ENCODE data around the gene LPIN3. TPM values are rescaled to one million over a fixed set of nuclear protein-coding genes. Genes with fewer than 3 reads are reported as not detected.

The LPIN3 gene
- total RNA-seq, 1 donor from 2014 or later, result 2.8 TPM

DNA sequence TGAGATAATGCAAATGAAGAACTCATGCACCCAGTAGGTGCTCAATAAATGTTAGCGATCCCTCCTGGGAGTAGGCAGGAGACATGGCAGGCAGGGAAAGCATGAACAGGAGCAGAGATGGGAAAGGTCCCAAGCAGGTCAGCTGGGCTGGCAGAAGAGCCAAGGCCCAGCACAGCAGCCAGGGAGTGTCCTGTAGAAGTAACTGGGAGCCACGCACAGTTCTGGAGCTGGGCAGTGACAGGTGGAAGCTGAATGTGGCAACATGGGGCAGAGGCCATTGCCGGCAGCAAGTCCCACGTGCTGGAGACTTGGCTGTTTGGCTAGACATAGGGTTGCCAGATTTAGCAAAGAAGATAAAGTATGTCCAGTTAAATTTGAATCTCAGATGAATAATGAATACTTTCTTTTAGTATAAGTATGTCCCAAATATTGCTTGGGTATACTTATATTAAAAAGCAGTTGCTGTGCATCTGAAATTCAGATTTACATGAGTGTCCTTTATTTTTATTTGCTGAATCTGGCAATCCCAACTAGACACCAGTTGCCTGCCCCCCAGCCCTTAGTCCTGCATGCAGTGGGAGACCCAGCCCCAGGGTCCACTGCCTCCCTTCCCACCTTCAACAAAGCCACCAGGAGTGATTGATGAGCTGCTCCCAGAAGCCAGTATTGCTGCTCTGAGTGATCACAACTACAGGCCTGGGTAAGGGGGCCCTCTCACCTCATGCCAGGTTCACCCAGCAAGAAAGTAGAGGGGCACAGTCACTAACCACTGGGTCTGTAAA is 3.7 kb upstream of the LPIN3 start:
- peaks cover 4% of the 10 kb centered on the region for H3K4me1 Mint-ChIP-seq

GRCh38 chr20:41339957-41340326 is 679 bp upstream of the LPIN3 start:
- H3K27me3 ChIP-seq, result peaks cover 12% of the 10 kb centered on the region
- no peaks in the 10 kb centered on the region for H3K79me2 ChIP-seq (ENCODE audit: low read depth)
- H3K9ac ChIP-seq, result no peak overlapping the region
- Mint-ChIP-seq H3K27me3 (ENCODE audit: insufficient read depth, low read depth) (peaks cover 8% of the 10 kb centered on the region), H3K27ac (no peak overlapping the region), H3K4me3 (peak overlapping the region; percentile 86), H3K4me1 (peaks cover 4% of the 10 kb centered on the region), H3K9me3 (no peaks in the 10 kb centered on the region), H3K36me3 (no peaks in the 10 kb centered on the region)
- no peaks in the 10 kb centered on the region for H3K9me3 ChIP-seq (ENCODE audit: low read depth)
- H3K4me3 ChIP-seq, result peak overlapping the region; percentile 41
- peak overlapping the region; percentile 74 for H3K4me2 ChIP-seq
- H2AFZ ChIP-seq (replicated peaks), result peak overlapping the region; percentile 48
- no peaks in the 10 kb centered on the region for H4K20me1 ChIP-seq (ENCODE audit: low read depth)
- H3K36me3 ChIP-seq, result no peaks in the 10 kb centered on the region
- H3K4me1 ChIP-seq, result peaks cover 6% of the 10 kb centered on the region
- TF ChIP-seq, protein P1, sequence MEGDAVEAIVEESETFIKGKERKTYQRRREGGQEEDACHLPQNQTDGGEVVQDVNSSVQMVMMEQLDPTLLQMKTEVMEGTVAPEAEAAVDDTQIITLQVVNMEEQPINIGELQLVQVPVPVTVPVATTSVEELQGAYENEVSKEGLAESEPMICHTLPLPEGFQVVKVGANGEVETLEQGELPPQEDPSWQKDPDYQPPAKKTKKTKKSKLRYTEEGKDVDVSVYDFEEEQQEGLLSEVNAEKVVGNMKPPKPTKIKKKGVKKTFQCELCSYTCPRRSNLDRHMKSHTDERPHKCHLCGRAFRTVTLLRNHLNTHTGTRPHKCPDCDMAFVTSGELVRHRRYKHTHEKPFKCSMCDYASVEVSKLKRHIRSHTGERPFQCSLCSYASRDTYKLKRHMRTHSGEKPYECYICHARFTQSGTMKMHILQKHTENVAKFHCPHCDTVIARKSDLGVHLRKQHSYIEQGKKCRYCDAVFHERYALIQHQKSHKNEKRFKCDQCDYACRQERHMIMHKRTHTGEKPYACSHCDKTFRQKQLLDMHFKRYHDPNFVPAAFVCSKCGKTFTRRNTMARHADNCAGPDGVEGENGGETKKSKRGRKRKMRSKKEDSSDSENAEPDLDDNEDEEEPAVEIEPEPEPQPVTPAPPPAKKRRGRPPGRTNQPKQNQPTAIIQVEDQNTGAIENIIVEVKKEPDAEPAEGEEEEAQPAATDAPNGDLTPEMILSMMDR (IDR thresholded peaks at IDR 0.05), result peak; percentile 100
- TF ChIP-seq EZH2 (IDR thresholded peaks at IDR 0.05), result no peak
- H3K27ac ChIP-seq, result no peak overlapping the region
- H3F3A ChIP-seq (ENCODE audit: low read depth), result no peaks in the 10 kb centered on the region
- DNase-seq (ENCODE audit: low spot score), result peak; percentile 85

More for the DNA sequence above, 3.7 kb upstream of the LPIN3 start:
- H3K4me2 ChIP-seq, result no peak overlapping the region
- H2AFZ ChIP-seq (replicated peaks), result no peak overlapping the region
- no peak overlapping the region for H3K4me3 ChIP-seq
- DNase-seq (ENCODE audit: low spot score), result no peak
- peaks cover 6% of the 10 kb centered on the region for H3K4me1 ChIP-seq
- Mint-ChIP-seq H3K9me3 (no peaks in the 10 kb centered on the region), H3K27me3 (ENCODE audit: insufficient read depth, low read depth) (peaks cover 8% of the 10 kb centered on the region), H3K27ac (no peak overlapping the region), H3K4me3 (no peak overlapping the region), H3K36me3 (no peaks in the 10 kb centered on the region)
- no peaks in the 10 kb centered on the region for H3K9me3 ChIP-seq (ENCODE audit: low read depth)
- H3F3A ChIP-seq (ENCODE audit: low read depth), result no peaks in the 10 kb centered on the region
- H4K20me1 ChIP-seq (ENCODE audit: low read depth), result no peaks in the 10 kb centered on the region
- H3K27ac ChIP-seq, result no peak overlapping the region
- no peak overlapping the region for H3K9ac ChIP-seq
- H3K79me2 ChIP-seq (ENCODE audit: low read depth), result no peaks in the 10 kb centered on the region
- TF ChIP-seq, protein P1 (IDR thresholded peaks at IDR 0.05), result no peak
- TF ChIP-seq EZH2phosphoT487 (IDR thresholded peaks at IDR 0.05), result no peak
- TF ChIP-seq EZH2 (IDR thresholded peaks at IDR 0.05), result no peak
- H3K36me3 ChIP-seq, result no peaks in the 10 kb centered on the region
- H3K27me3 ChIP-seq, result peaks cover 12% of the 10 kb centered on the region

DNA sequence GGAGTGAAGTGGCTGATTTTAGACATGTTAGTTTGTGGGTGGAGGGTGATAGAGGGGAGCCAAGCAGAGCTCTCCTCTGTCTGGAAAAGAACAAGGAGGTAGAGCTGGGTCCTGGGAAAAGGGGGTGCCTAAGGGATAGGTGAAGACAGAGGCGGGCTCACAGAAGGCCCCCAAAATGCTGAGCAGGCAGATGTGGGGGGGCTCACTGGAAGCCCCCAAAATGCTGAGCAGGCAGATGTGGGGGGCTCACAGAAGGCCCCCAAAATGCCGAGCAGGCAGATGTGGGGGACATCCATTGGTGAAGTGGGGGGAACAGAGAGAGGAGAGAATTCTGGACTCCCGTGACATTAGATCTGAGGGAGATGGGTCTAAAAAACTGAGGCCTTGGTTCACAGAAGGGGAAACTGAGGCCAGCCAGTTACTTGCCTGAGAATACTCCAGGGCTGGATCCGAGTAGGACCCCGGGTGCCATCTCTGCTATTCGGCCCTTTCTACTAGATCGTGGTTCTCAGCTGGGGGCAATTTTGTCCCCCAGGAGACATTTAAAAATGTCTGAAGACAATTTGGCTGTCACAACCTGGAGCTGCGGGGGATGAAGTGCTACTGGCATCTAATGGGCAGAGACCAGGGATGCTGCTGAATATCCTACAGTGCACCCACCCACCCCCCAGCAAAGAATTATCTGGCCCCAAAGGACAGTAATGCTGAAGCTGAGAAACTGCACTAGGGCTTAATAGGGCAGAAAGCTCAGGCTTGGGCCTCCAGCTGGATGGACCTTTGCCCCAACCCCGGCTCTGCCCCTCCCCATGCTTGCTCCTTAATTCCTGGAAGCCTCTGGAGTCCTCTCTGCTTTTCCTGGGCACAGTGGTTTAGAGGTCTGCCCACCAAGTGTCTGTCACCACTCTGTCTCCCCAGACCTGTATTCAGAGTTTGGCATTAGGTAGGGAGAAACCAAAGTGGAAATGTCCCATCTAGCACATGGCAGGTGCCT is 2.1 kb downstream of the LPIN3 start:
- Histone ChIP-seq H3K36me3 (no peaks in the 10 kb centered on the region), H3K4me1 (peaks cover 9% of the 10 kb centered on the region), H3K9me3 (ENCODE audit: low read depth) (no peaks in the 10 kb centered on the region), H2AFZ (replicated peaks) (no peak overlapping the region), H3F3A (ENCODE audit: low read depth) (no peaks in the 10 kb centered on the region), H3K9ac (no peak overlapping the region), H3K27ac (no peak overlapping the region), H3K4me3 (no peak overlapping the region), H3K4me2 (no peak overlapping the region), H4K20me1 (ENCODE audit: low read depth) (no peaks in the 10 kb centered on the region), H3K27me3 (peaks cover 12% of the 10 kb centered on the region), H3K79me2 (ENCODE audit: low read depth) (no peaks in the 10 kb centered on the region)
- Mint-ChIP-seq H3K4me3 (no peak overlapping the region), H3K27me3 (ENCODE audit: insufficient read depth, low read depth) (peaks cover 11% of the 10 kb centered on the region), H3K9me3 (no peaks in the 10 kb centered on the region), H3K36me3 (no peaks in the 10 kb centered on the region), H3K4me1 (peaks cover 11% of the 10 kb centered on the region), H3K27ac (peak overlapping the region; percentile 43)
- DNase-seq (ENCODE audit: low spot score), result no peak
- TF ChIP-seq EZH2 (IDR thresholded peaks at IDR 0.05), result no peak
- TF ChIP-seq, protein P1 (IDR thresholded peaks at IDR 0.05), result no peak
- no peak for TF ChIP-seq EZH2phosphoT487 (IDR thresholded peaks at IDR 0.05)
